Fibroblast of lung (primary cell): ENCODE measurements around the gene CAPZA2. TPM values are rescaled to one million over a fixed set of nuclear protein-coding genes. Genes with fewer than 3 reads are reported as not detected.

Experiments used
- DNase-seq, 2 donors: peaks; one replicate each; pipeline versions ENCODE4 v3.0.0 to v3.0.0-alpha.2; 2010; ENCODE audit warnings: low read depth in 2 of 2
- H2AFZ ChIP-seq: 2 replicates; pipeline ENCODE4 v1.5.1; 2012; ENCODE audit warnings: low read length, control low read depth, inconsistent platforms
- H3K27ac ChIP-seq: 2 replicates; pipeline ENCODE4 v1.5.1; 2011; ENCODE audit warnings: low read length, control low read depth; ENCODE audit not compliant: insufficient read depth
- H3K27me3 ChIP-seq: 2 replicates; pipeline ENCODE4 v1.5.1; 2011; ENCODE audit warnings: mild to moderate bottlenecking, low read length; ENCODE audit not compliant: control insufficient read depth, insufficient read depth
- H3K36me3 ChIP-seq: 2 replicates; pipeline ENCODE4 v1.5.1; 2011; ENCODE audit warnings: low read length; ENCODE audit not compliant: control insufficient read depth, insufficient read depth
- H3K4me1 ChIP-seq: 2 replicates; pipeline ENCODE4 v1.5.1; 2011; ENCODE audit warnings: low read length; ENCODE audit not compliant: control insufficient read depth, insufficient read depth; ENCODE audit errors: extremely low read depth
- H3K4me2 ChIP-seq: 2 replicates; pipeline ENCODE4 v1.5.1; 2011; ENCODE audit warnings: low read length, control low read depth; ENCODE audit not compliant: insufficient read depth; ENCODE audit errors: extremely low read depth
- H3K4me3 ChIP-seq, 4 experiments: fragments of 200-600 bp in 1 of 4; sonication (generic) in 1 of 4; replicated peaks in 1 of 4; 2 replicates each; pipeline ENCODE4 v1.5.1; 2011 to 2016; ENCODE audit warnings: low read length in 4 of 4, low read depth in 3 of 4, mild to moderate bottlenecking in 3 of 4, control low read depth in 2 of 4, inconsistent platforms in 1 of 4, mixed read lengths in 1 of 4; ENCODE audit not compliant: insufficient read depth in 1 of 4; ENCODE audit errors: control extremely low read depth in 1 of 4
- H3K79me2 ChIP-seq: 2 replicates; pipeline ENCODE4 v1.5.1; 2012; ENCODE audit warnings: mild to moderate bottlenecking, low read length, inconsistent platforms; ENCODE audit not compliant: control insufficient read depth, insufficient read depth
- H3K9ac ChIP-seq: 2 replicates; pipeline ENCODE4 v1.5.1; 2011; ENCODE audit warnings: mild to moderate bottlenecking, low read length, control low read depth; ENCODE audit not compliant: insufficient read depth
- H3K9me3 ChIP-seq: 2 replicates; pipeline ENCODE4 v1.5.1; 2012; ENCODE audit warnings: low read depth, low read length; ENCODE audit not compliant: control insufficient read depth, insufficient read depth
- H4K20me1 ChIP-seq: 2 replicates; pipeline ENCODE4 v1.5.1; 2011; ENCODE audit warnings: low read length; ENCODE audit not compliant: control insufficient read depth, insufficient read depth; ENCODE audit errors: extremely low read depth
- CTCF ChIP-seq, 2 donors: IDR thresholded peaks in 1 of 2; conservative IDR thresholded peaks in 1 of 2; 1 replicate in 1 of 2; 2 replicates in 1 of 2; pipeline ENCODE4 v1.5.1; 2011 to 2012; ENCODE audit warnings: low read length in 2 of 2, control low read depth in 1 of 2, inconsistent platforms in 1 of 2, low read depth in 1 of 2, mild to moderate bottlenecking in 1 of 2
- EZH2 ChIP-seq: IDR thresholded peaks from 2 replicates; pipeline ENCODE4 v1.5.1; 2012; ENCODE audit warnings: low read length, control low read depth, mild to moderate bottlenecking; ENCODE audit errors: missing control alignments
- polyA plus RNA-seq, 2 donors: library from polyadenylated mRNA; depleted of rRNA in 1 of 2; stranded (reverse) in 1 of 2; unstranded in 1 of 2; fragments of >200 nt; gene quantifications; 2 replicates each; pipeline ENCODE4 v1.2.1, GENCODE V29; 2011 to 2012; ENCODE audit warnings: missing spikeins in 1 of 2
- total RNA-seq: library from RNA; depleted of rRNA; stranded (reverse); fragments of >200 nt; gene quantifications from 2 replicates; pipeline ENCODE4 v1.2.1, GENCODE V29; 2014

The CAPZA2 gene
- total and polyA plus RNA-seq, 2 donors (not counting 1 experiment from before 2014, with no cell fraction given): 123 to 205 TPM

- Histone ChIP-seq H2AFZ (no peak overlapping the region), H3K4me3 (no peak overlapping the region), H3K36me3 (peaks cover 5% of the 10 kb centered on the region), H3K9me3 (no peaks in the 10 kb centered on the region), H3K4me1 (no peaks in the 10 kb centered on the region), H4K20me1 (no peaks in the 10 kb centered on the region), H3K27me3 (no peaks in the 10 kb centered on the region), H3K4me2 (no peak overlapping the region), H3K79me2 (no peaks in the 10 kb centered on the region), H3K9ac (no peak overlapping the region), H3K27ac (no peak overlapping the region)
- DNase-seq: no peak
- TF ChIP-seq EZH2: no peak
- no peak for TF ChIP-seq CTCF (conservative IDR thresholded peaks at IDR 0.05 in 1 of 2, IDR thresholded peaks at IDR 0.05 in 1 of 2; ENCODE audit: low read depth in 1 of 2, low read length in 2 of 2)
These were observed 58.0 kb downstream of the CAPZA2 start for GRCh38 chr7:116920359-116920758.

GRCh38 chr7:116922545-116922944, 60.2 kb downstream of the CAPZA2 start:
- H3K4me3 ChIP-seq: no peak overlapping the region
- no peak overlapping the region for H3K27ac ChIP-seq
- DNase-seq: no peak
- no peaks in the 10 kb centered on the region for H4K20me1 ChIP-seq
- no peaks in the 10 kb centered on the region for H3K4me1 ChIP-seq
- no peak overlapping the region for H3K4me2 ChIP-seq
- no peak overlapping the region for H2AFZ ChIP-seq
- no peak overlapping the region for H3K9ac ChIP-seq
- TF ChIP-seq EZH2 (no peak), CTCF (conservative IDR thresholded peaks at IDR 0.05 in 1 of 2, IDR thresholded peaks at IDR 0.05 in 1 of 2; ENCODE audit: low read depth in 1 of 2, low read length in 2 of 2) (no peak)
- H3K27me3 ChIP-seq: no peaks in the 10 kb centered on the region
- peaks cover 5% of the 10 kb centered on the region for H3K36me3 ChIP-seq
- H3K9me3 ChIP-seq: no peaks in the 10 kb centered on the region
- H3K79me2 ChIP-seq: no peaks in the 10 kb centered on the region

- no peak overlapping the region for H2AFZ ChIP-seq
- no peak overlapping the region for H3K4me2 ChIP-seq
- no peaks in the 10 kb centered on the region for H3K9me3 ChIP-seq
- no peak overlapping the region for H3K9ac ChIP-seq
- peaks cover 2% of the 10 kb centered on the region for H3K36me3 ChIP-seq
- no peak overlapping the region for H3K4me3 ChIP-seq
- TF ChIP-seq EZH2 (no peak), CTCF (conservative IDR thresholded peaks at IDR 0.05 in 1 of 2, IDR thresholded peaks at IDR 0.05 in 1 of 2; ENCODE audit: low read depth in 1 of 2, low read length in 2 of 2) (no peak)
- H3K79me2 ChIP-seq: no peaks in the 10 kb centered on the region
- H3K27ac ChIP-seq: no peak overlapping the region
- DNase-seq: peak in 1 of 2 donors; percentile 63
- H4K20me1 ChIP-seq: no peaks in the 10 kb centered on the region
- no peaks in the 10 kb centered on the region for H3K27me3 ChIP-seq
- H3K4me1 ChIP-seq: no peaks in the 10 kb centered on the region
These were observed 62.4 kb downstream of the CAPZA2 start for GRCh38 chr7:116924741-116925140.
